Measurements from ENCODE around the gene MMP15. TPM values are rescaled to one million over a fixed set of nuclear protein-coding genes. Genes with fewer than 3 reads are reported as not detected.
"Not testable (repeated sequence)": the region's sequence is repeated elsewhere in the genome, so short reads cannot be mapped to it uniquely, and the experiment has no call there.

MMP15 gene
- total RNA-seq, 2 experiments from 2014 or later = 0.46 to 0.71 TPM

DNA sequence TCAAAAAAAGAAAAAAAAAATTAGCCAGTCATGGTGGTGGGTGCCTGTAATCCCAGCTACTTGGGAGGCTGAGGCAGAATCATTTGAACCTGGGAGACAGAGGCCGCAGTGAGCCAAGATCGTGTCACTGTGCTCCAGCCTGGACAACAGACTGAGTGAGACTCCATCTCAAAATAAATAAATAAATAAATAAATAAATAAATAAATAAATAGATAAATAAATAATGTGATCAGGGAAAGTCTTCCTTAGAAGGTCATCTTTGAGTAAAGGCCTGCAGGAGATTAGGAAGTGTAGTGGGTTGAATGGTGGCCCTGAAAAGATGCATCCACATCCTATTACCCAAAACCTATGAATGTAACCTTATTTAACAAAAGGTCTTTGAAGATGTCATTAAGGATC lies 47.5 kb downstream of the MMP15 start:
- intact Hi-C loops (cut with micrococcal nuclease); DNase-seq; POLR2A ChIA-PET; H3K36me3 Mint-ChIP-seq; H3K4me3 Mint-ChIP-seq; CTCF ChIA-PET; H3K27ac Mint-ChIP-seq; H3K4me1 Mint-ChIP-seq (ENCODE audit: low read depth); H3K27me3 Mint-ChIP-seq: not testable (repeated sequence)
- peaks cover 12% of the 10 kb centered on the region for H3K9me3 Mint-ChIP-seq

- DNase-seq = no peak
- Mint-ChIP-seq H3K4me3 (no peak overlapping the region), H3K9me3 (peaks cover 12% of the 10 kb centered on the region), H3K4me1 (ENCODE audit: low read depth) (no peaks in the 10 kb centered on the region), H3K27ac (no peak overlapping the region), H3K36me3 (no peaks in the 10 kb centered on the region), H3K27me3 (no peaks in the 10 kb centered on the region)
- intact Hi-C loops (cut with micrococcal nuclease) = no loop called here
- POLR2A ChIA-PET = no interaction called here
- CTCF ChIA-PET = no interaction called here
Measured at GRCh38 chr16:58074657-58075056, 49.1 kb downstream of the MMP15 start.

DNA sequence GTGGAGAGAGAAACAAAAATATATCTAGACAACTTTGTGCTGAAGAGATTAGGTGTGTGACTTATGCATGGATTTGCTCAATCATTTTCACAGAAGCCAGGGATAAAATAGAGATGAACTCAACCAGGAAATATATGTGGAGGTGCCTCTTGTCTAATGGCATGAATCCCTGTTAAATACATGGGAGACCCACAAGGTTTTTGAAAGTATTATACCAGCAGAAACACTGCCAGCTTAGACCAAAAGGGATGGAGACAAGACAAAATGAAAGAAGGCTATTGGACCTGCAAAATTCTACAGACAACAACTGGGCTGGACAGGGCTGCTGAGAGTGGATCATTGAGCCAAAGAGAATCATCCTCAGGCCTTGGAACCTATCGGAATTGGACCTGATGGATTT lies 51.0 kb downstream of the MMP15 start:
- ChIA-PET POLR2A (no interaction called here), CTCF (no interaction called here)
- H3K4me3 Mint-ChIP-seq = no peak overlapping the region
- no peaks in the 10 kb centered on the region for H3K36me3 Mint-ChIP-seq
- intact Hi-C loops (cut with micrococcal nuclease) = no loop called here
- no peak for DNase-seq
- no peaks in the 10 kb centered on the region for H3K27me3 Mint-ChIP-seq
- no peak overlapping the region for H3K27ac Mint-ChIP-seq
- H3K4me1 Mint-ChIP-seq (ENCODE audit: low read depth) = no peaks in the 10 kb centered on the region
- peaks cover 12% of the 10 kb centered on the region for H3K9me3 Mint-ChIP-seq

GRCh38 chr16:58077796-58078195 lies 52.2 kb downstream of the MMP15 start:
- ChIA-PET POLR2A (no interaction called here), CTCF (interaction anchor here (0.6 kb wide), 1 partner anchor 22 kb away, joined by 3 read pairs; no protein-coding TSS in a partner anchor)
- no peak overlapping the region for H3K4me3 Mint-ChIP-seq
- H3K9me3 Mint-ChIP-seq = peaks cover 6% of the 10 kb centered on the region
- H3K27me3 Mint-ChIP-seq = no peaks in the 10 kb centered on the region
- intact Hi-C loops (cut with micrococcal nuclease) = no loop called here
- H3K36me3 Mint-ChIP-seq = no peaks in the 10 kb centered on the region
- no peak for DNase-seq
- H3K27ac Mint-ChIP-seq = no peak overlapping the region
- no peaks in the 10 kb centered on the region for H3K4me1 Mint-ChIP-seq (ENCODE audit: low read depth)

GRCh38 chr16:58080657-58081056 lies 55.1 kb downstream of the MMP15 start:
- H3K27ac Mint-ChIP-seq; DNase-seq; CTCF ChIA-PET; intact Hi-C loops (cut with micrococcal nuclease); H3K4me1 Mint-ChIP-seq (ENCODE audit: low read depth); H3K4me3 Mint-ChIP-seq; H3K36me3 Mint-ChIP-seq; H3K9me3 Mint-ChIP-seq; POLR2A ChIA-PET; H3K27me3 Mint-ChIP-seq: not testable (repeated sequence)

GRCh38 chr16:58082381-58082780 lies 56.8 kb downstream of the MMP15 start:
- Mint-ChIP-seq H3K27ac (no peak overlapping the region), H3K4me3 (no peak overlapping the region), H3K36me3 (no peaks in the 10 kb centered on the region), H3K27me3 (no peaks in the 10 kb centered on the region), H3K4me1 (ENCODE audit: low read depth) (no peaks in the 10 kb centered on the region), H3K9me3 (no peaks in the 10 kb centered on the region)
- POLR2A ChIA-PET = no interaction called here
- no peak for DNase-seq
- intact Hi-C loops (cut with micrococcal nuclease) = no loop called here
- CTCF ChIA-PET = no interaction called here

DNA sequence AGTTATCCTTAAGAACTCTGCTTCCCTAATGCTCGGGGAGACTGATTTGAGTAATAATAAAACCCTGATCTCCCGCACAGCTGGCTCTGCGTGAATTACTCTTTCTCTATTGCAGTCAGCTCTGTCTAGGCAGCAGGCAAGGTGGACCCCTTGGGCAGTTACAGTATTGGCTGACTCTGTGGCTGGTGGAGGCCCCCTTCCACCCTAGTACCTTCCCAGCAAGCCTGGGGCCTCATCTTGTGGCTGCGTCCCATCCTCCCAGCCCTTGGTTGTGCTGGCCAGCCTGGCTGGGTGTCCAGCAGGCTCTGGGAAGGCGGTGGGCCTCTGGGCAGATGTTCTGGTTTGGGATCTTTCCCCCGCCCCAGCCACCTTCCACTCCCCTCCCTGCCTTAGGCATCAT lies 59.1 kb downstream of the MMP15 start:
- no peak overlapping the region for H3K4me3 Mint-ChIP-seq
- H3K36me3 Mint-ChIP-seq = no peaks in the 10 kb centered on the region
- no peak overlapping the region for H3K27ac Mint-ChIP-seq
- intact Hi-C loops (cut with micrococcal nuclease) = no loop called here
- POLR2A ChIA-PET = no interaction called here
- no peak for DNase-seq
- CTCF ChIA-PET = interaction anchor here (1.2 kb wide), 1 partner anchor 13 kb away, joined by 5 read pairs; no protein-coding TSS in a partner anchor
- no peaks in the 10 kb centered on the region for H3K9me3 Mint-ChIP-seq
- no peaks in the 10 kb centered on the region for H3K4me1 Mint-ChIP-seq (ENCODE audit: low read depth)
- no peaks in the 10 kb centered on the region for H3K27me3 Mint-ChIP-seq

DNA sequence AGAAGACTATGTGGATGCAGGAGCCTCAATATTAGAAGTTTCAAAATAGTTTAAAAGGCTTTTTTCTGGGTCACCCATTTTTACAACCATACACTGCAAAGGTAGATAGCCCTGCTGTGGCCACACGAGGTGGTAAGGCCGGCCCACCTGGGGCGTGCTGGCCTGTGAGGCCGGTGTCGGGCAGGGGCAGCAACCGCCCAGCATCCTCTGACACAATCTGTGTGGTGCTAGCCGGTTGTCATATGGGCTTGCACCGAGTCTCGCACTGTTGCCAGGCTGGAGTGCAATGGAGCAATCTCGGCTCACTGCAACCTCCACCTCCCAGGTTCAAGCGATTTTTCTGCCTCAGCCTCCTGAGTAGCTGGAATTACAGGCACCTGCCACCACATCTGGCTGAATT lies 59.6 kb downstream of the MMP15 start:
- Mint-ChIP-seq H3K36me3 (no peaks in the 10 kb centered on the region), H3K4me1 (ENCODE audit: low read depth) (no peaks in the 10 kb centered on the region), H3K27me3 (no peaks in the 10 kb centered on the region), H3K27ac (no peak overlapping the region), H3K9me3 (no peaks in the 10 kb centered on the region), H3K4me3 (no peak overlapping the region)
- intact Hi-C loops (cut with micrococcal nuclease) = no loop called here
- no peak for DNase-seq
- ChIA-PET POLR2A (no interaction called here), CTCF (no interaction called here)

DNA sequence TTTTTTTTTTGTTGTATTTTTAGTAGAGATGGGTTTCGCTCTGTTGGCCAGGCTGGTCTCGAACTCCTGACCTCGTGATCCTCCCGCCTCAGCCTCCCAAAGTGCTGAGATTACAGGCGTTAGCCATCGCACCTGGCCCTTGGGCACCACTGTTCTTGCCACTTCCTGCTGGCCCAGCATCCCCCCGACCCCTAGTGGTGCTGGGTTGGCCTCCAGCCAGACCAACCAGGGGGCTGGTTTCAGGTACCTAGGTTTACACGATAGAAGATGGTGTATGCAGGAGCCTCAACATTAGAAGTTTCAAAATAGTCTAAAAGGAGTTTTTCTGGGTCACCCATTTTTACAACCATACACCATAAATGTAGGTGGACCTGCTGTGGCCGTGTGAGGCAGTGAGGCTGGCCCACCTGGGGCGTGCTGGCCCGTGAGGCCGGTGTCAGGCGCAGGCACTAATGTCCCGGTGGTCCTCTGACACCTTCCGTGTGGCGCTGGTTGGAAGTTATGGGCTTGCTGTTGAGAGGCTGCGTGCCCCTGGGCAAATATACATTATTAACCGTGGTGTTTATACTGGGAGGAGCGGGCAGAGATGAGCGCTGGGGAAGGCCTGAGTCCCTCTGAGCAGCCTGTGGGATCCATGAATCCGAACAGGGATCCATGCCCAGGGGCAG lies 60.2 kb downstream of the MMP15 start:
- no peaks in the 10 kb centered on the region for H3K36me3 Mint-ChIP-seq
- DNase-seq = no peak
- CTCF ChIA-PET = no interaction called here
- H3K27me3 Mint-ChIP-seq = no peaks in the 10 kb centered on the region
- H3K4me1 Mint-ChIP-seq (ENCODE audit: low read depth) = no peaks in the 10 kb centered on the region
- H3K9me3 Mint-ChIP-seq = no peaks in the 10 kb centered on the region
- no peak overlapping the region for H3K27ac Mint-ChIP-seq
- intact Hi-C loops (cut with micrococcal nuclease) = no loop called here
- POLR2A ChIA-PET = no interaction called here
- no peak overlapping the region for H3K4me3 Mint-ChIP-seq

- ChIA-PET POLR2A (no interaction called here), CTCF (no interaction called here)
- Mint-ChIP-seq H3K27ac (no peak overlapping the region), H3K9me3 (no peaks in the 10 kb centered on the region), H3K4me3 (no peak overlapping the region), H3K4me1 (ENCODE audit: low read depth) (no peaks in the 10 kb centered on the region), H3K36me3 (no peaks in the 10 kb centered on the region), H3K27me3 (no peaks in the 10 kb centered on the region)
- no peak for DNase-seq
- intact Hi-C loops (cut with micrococcal nuclease) = no loop called here
Measured at GRCh38 chr16:58086381-58087208, 61.0 kb downstream of the MMP15 start.

- H3K4me3 Mint-ChIP-seq = no peak overlapping the region
- intact Hi-C loops (cut with micrococcal nuclease) = no loop called here
- no peak for DNase-seq
- no peaks in the 10 kb centered on the region for H3K27me3 Mint-ChIP-seq
- no peaks in the 10 kb centered on the region for H3K36me3 Mint-ChIP-seq
- H3K4me1 Mint-ChIP-seq (ENCODE audit: low read depth) = no peaks in the 10 kb centered on the region
- ChIA-PET POLR2A (no interaction called here), CTCF (no interaction called here)
- no peaks in the 10 kb centered on the region for H3K9me3 Mint-ChIP-seq
- no peak overlapping the region for H3K27ac Mint-ChIP-seq
Measured at GRCh38 chr16:58087209-58087913, 61.8 kb downstream of the MMP15 start.

GRCh38 chr16:58088091-58088490 lies 62.5 kb downstream of the MMP15 start:
- DNase-seq = no peak
- H3K4me1 Mint-ChIP-seq (ENCODE audit: low read depth) = no peaks in the 10 kb centered on the region
- no peak overlapping the region for H3K27ac Mint-ChIP-seq
- intact Hi-C loops (cut with micrococcal nuclease) = no loop called here
- POLR2A ChIA-PET = no interaction called here
- CTCF ChIA-PET = interaction anchor here (0.6 to 1.0 kb wide), 2 partner anchors 9 to 68 kb away, joined by 3 read pairs; no protein-coding TSS in a partner anchor
- no peaks in the 10 kb centered on the region for H3K27me3 Mint-ChIP-seq
- H3K9me3 Mint-ChIP-seq = no peaks in the 10 kb centered on the region
- H3K4me3 Mint-ChIP-seq = no peak overlapping the region
- no peaks in the 10 kb centered on the region for H3K36me3 Mint-ChIP-seq
